GM19395 (cell line): Measurements from ENCODE around the gene OR52E1.

Experiments used
- ATAC-seq: cut with Tn5 transposase; IDR thresholded peaks from one replicate; pipeline ENCODE4 v1.9.1; 2021; ENCODE audit warnings: mild to moderate bottlenecking, moderate library complexity; ENCODE audit not compliant: unreplicated experiment

OR52E1 gene

GRCh38 chr11:5107285-5107684 lies 37.9 kb downstream of the OR52E1 start:
- no peak for ATAC-seq

- no peak for ATAC-seq
Observed at GRCh38 chr11:5115339-5115738, 46.0 kb downstream of the OR52E1 start.

DNA sequence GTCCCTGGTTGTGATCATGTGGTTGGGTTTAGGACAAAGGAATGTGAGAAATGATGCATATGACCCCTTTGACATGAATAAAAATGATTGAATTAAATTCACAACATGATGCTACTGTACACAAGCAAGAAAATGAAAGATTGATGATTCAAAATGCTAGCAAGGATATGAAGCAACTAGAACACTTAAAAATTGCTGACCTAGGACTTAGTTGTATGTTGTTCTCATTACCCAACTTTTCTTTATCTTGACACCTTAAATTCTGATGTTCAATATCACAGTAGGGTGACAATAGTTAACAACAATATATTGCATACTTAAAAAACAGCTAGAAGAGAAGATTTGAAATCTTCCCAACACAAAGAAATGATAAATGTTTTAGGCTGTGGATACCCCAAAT lies 48.2 kb downstream of the OR52E1 start:
- ATAC-seq, result no peak

GRCh38 chr11:5118893-5119292 lies 49.5 kb downstream of the OR52E1 start:
- no peak for ATAC-seq
